ENCODE data around the gene SYNE2. TPM values are rescaled to one million over a fixed set of nuclear protein-coding genes. Genes with fewer than 3 reads are reported as not detected.

SYNE2 gene
- total and polyA plus RNA-seq, 2 donors (not counting 3 experiments of a cell fraction or from before 2014, with no cell fraction given): 16.0 to 53.7 TPM

DNA sequence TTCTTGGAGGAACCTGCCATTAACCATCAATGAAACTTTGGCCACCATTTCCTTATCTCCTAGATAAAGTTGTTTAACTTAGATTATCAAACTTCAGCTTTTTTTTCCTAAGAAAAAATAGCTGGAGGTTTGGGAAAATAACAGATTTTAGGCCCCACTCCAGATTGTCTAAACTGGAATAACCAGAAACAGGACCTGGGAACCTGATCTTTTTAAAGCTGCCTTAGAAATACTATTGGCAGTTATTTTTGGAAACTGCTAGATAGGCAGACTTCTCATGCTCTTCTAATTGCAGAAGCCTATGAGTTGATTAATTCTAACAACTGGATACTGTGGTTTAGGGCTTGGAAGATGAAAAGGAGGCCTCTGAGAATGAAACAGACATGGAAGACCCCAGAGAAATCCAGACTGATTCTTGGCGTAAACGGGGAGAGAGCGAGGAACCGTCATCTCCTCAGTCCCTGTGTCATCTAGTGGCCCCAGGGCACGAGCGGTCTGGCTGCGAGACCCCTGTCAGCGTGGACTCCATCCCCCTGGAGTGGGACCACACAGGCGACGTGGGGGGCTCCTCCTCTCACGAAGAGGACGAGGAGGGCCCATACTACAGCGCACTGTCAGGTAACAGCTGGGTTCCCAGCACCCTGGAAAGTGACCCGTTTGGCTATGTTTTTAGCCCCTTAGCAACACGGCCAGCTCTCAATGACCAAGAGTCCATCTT lies 361.2 kb downstream of the SYNE2 start:
- POLR2A ChIA-PET: no interaction called here
- H4K20me1 ChIP-seq (replicated peaks; ENCODE audit: control insufficient read depth, extremely low read depth, insufficient read depth, low read length): no peaks in the 10 kb centered on the region
- peaks cover 0 to 9% of the 10 kb centered on the region in 2 experiments for H3K36me3 ChIP-seq (ENCODE audit: control insufficient read depth in 2 of 2, extremely low read depth in 1 of 2, insufficient read depth in 2 of 2, low read length in 2 of 2)
- no peak overlapping the region for H2AFZ ChIP-seq (ENCODE audit: low read depth, low read length)
- no peak overlapping the region for H3K27ac ChIP-seq (ENCODE audit: insufficient read depth, low read depth, low read length)
- dilution Hi-C loops (cut with MboI; ENCODE audit: extremely low pct_ligation_motif_present, low sequenced_read_pairs): no loop called here
- BruUV-seq (replicated peaks): no TSS peak
- H3K27me3 ChIP-seq (ENCODE audit: control insufficient read depth in 2 of 2, insufficient read depth in 2 of 2, low read length in 2 of 2): no peaks in the 10 kb centered on the region
- no peak for DNase-seq (ENCODE audit: low read depth, low spot score)
- CTCF ChIA-PET: no interaction called here
- H3K79me2 ChIP-seq (ENCODE audit: control insufficient read depth, insufficient read depth, low read length): no peaks in the 10 kb centered on the region
- TF ChIP-seq POLR2AphosphoS5 (IDR thresholded peaks at IDR 0.05; ENCODE audit: insufficient read depth, low read depth, low read length): no peak
- no peak for TF ChIP-seq JUN (IDR thresholded peaks at IDR 0.05; ENCODE audit: borderline replicate concordance, insufficient read depth, insufficient read length, low read depth)
- no peak for TF ChIP-seq MYC (IDR thresholded peaks at IDR 0.05; ENCODE audit: low read depth, low read length)
- no peak for TF ChIP-seq POLR2A (IDR thresholded peaks at IDR 0.05; ENCODE audit: low read depth, low read length)
- TF ChIP-seq, protein P1, sequence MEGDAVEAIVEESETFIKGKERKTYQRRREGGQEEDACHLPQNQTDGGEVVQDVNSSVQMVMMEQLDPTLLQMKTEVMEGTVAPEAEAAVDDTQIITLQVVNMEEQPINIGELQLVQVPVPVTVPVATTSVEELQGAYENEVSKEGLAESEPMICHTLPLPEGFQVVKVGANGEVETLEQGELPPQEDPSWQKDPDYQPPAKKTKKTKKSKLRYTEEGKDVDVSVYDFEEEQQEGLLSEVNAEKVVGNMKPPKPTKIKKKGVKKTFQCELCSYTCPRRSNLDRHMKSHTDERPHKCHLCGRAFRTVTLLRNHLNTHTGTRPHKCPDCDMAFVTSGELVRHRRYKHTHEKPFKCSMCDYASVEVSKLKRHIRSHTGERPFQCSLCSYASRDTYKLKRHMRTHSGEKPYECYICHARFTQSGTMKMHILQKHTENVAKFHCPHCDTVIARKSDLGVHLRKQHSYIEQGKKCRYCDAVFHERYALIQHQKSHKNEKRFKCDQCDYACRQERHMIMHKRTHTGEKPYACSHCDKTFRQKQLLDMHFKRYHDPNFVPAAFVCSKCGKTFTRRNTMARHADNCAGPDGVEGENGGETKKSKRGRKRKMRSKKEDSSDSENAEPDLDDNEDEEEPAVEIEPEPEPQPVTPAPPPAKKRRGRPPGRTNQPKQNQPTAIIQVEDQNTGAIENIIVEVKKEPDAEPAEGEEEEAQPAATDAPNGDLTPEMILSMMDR (IDR thresholded peaks at IDR 0.05; ENCODE audit: extremely low read depth in 1 of 2, insufficient read depth in 1 of 2, low read depth in 1 of 2, low read length in 2 of 2): no peak
- TF ChIP-seq, protein P2, sequence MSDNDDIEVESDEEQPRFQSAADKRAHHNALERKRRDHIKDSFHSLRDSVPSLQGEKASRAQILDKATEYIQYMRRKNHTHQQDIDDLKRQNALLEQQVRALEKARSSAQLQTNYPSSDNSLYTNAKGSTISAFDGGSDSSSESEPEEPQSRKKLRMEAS (IDR thresholded peaks at IDR 0.05; ENCODE audit: insufficient read depth, insufficient read length): no peak
- TF ChIP-seq FOS (IDR thresholded peaks at IDR 0.05; ENCODE audit: borderline replicate concordance, insufficient read depth, low read length): no peak
- no peak for TF ChIP-seq GATA2 (IDR thresholded peaks at IDR 0.05; ENCODE audit: insufficient read depth, insufficient read length, low read depth, low read length)
- no peak for TF ChIP-seq EZH2 (IDR thresholded peaks at IDR 0.05; ENCODE audit: borderline replicate concordance, low read depth, low read length, severe bottlenecking)
- H3K9me1 ChIP-seq (replicated peaks; ENCODE audit: control insufficient read depth, extremely low read depth, insufficient read depth, low read length): no peaks in the 10 kb centered on the region
- no peak overlapping the region for H3K9ac ChIP-seq (replicated peaks; ENCODE audit: extremely low read depth, insufficient read depth, low read length)
- no peak for FAIRE-seq
- peaks cover 2% of the 10 kb centered on the region for H3K4me1 ChIP-seq (ENCODE audit: control insufficient read depth, extremely low read depth, insufficient read depth, low read length)
- no peak overlapping the region for H3K4me3 ChIP-seq (replicated peaks in 1 of 3; ENCODE audit: insufficient read depth in 1 of 3, low read depth in 1 of 3, low read length in 3 of 3)
- no peaks in the 10 kb centered on the region for H3K9me3 ChIP-seq (replicated peaks; ENCODE audit: control insufficient read depth, insufficient read depth, low read length)
- intact Hi-C loops (cut with micrococcal nuclease): no loop called here
- no peak overlapping the region for H3K4me2 ChIP-seq (ENCODE audit: insufficient read depth, low read length)

Measured in endothelial cell of umbilical vein (primary cell).